Measurements from ENCODE around the gene CCN2.

The CCN2 gene

DNA sequence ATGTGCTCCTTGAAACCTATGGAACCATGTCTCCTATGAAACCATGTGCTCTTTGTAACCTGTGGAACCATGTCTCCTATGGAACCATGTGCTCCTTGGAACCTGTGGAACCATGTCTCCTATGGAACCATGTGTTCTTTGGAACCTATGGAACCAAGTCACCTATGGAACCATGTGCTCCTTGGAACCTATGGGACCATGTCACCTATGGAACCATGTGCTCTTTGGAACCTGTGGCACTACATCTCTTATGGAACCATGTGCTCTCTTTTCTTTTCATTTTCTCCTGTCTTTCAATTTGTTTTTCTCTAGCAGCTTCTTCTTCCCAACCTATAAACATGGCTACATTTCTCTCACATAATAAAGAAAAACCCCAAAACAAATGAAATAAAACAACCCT is 11.9 kb upstream of the CCN2 start:
- DNase-seq, result no peak

GRCh38 chr6:131960371-131961133 is 9.4 kb upstream of the CCN2 start:
- no peak for DNase-seq

- no peak for DNase-seq
Measured at GRCh38 chr6:131958542-131959470, 7.6 kb upstream of the CCN2 start.

- DNase-seq, result no peak
Measured at GRCh38 chr6:131958095-131958494, 6.9 kb upstream of the CCN2 start.

DNA sequence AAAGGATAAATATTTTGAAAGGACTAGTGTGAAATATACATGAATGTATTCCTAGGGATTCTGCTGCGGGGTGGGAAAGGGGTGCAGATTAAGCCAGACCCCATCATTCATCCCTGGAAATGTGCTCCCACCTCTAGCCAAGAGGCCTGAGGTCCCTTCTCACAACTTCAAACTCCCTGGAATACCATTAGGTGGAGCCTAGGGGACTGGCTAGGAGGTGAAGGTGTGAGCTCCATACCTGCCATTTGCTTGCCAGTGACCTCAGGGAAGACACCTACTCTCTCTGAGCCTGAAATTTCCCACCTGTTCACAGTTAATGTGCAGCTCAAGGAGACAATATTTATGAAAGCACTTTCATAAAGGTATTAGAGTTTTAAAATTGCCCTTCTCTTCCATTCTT is 4.7 kb upstream of the CCN2 start:
- no peak for DNase-seq

- DNase-seq, result no peak
Measured at GRCh38 chr6:131955192-131955591, 4.0 kb upstream of the CCN2 start.

DNA sequence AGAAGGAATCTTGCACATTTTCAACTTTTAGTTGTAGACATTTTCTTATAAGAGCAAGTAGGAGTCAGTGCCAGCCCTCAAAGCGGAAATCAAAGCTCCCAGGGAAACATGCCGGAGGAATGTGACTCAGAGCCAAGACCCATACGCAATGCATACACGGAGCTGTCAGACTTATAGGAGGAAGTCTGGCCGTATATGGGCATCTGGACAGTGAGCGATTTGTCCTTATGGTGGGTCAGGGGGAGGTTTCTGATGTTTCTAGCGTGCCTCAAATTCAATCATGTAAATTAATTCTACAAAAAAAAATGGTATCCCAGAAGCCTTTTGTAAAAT is 3.6 kb upstream of the CCN2 start:
- DNase-seq, result no peak

GRCh38 chr6:131954059-131954774 is 3.0 kb upstream of the CCN2 start:
- no peak for DNase-seq

- DNase-seq, result no peak
Measured at GRCh38 chr6:131952886-131953509, 1.8 kb upstream of the CCN2 start.

DNA sequence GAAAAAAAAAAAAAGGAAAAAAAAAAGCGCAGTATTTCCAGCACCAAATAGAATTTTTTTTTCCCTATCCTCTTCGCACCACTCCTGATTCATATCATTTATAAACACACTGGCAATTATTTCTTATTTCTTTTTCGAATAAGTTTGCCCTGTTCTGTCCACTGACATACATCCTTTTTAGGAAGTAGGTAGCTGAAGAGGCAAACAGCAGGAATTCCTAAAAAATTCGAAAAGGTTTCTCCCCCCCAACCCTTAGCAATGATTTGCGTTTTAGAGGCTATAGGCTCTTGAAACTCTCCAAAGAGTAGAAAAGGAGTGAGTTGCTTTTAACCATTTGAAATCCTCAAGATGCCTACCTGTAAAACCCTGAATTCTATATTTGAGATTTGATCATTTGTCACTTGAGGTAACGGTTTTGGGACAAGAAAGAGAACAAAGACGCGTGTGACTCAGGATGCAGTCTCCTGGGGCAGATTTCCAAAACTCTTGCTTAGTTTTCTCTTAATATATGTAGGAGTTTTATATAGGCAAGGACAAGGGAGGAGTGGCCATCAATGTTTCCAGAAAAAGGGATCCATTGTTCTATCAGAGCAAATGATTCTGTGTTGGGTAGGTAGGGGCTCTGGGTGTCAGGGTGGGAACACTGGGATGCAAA is 531 bp upstream of the CCN2 start:
- no peak for DNase-seq

- no peak for DNase-seq
Measured at GRCh38 chr6:131949909-131950766, 1.0 kb downstream of the CCN2 start.

GRCh38 chr6:131949620-131949908 is 1.6 kb downstream of the CCN2 start:
- DNase-seq, result no peak

GRCh38 chr6:131948692-131949619 is 2.2 kb downstream of the CCN2 start:
- no peak for DNase-seq

- no peak for DNase-seq
Measured at GRCh38 chr6:131947986-131948661, 3.0 kb downstream of the CCN2 start.

- no peak for DNase-seq
Measured at GRCh38 chr6:131946992-131947955, 3.9 kb downstream of the CCN2 start.

DNA sequence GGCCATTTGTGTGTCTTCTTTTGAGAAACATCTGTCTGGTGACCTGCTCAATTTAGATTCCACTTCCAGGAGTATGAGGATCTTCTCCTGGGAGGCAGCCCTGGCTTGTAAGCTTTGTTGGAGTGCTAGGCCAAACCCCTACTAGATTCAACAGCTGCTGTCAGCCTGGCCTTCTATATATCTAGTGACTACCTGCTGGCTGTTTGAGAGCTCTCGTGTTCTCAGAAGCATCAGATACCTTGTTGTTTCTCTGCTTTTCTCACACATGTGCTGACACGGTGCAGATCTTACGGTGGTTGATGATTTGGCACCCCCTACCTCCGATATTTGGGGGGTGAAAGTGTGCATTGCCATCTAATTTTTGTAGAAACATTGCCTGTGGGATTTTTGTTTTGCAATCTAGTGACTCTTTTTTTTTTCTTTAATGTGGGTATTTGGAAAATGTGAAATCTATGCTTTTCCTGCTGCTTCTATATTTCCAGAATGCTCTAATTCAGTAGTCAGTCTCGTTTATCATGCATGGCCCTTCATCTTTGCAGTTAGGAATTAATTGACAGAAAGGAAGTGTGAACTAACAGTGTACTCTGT is 4.7 kb downstream of the CCN2 start:
- no peak for DNase-seq

- DNase-seq, result no peak
Measured at GRCh38 chr6:131945971-131946370, 5.2 kb downstream of the CCN2 start.
